ENCODE results near the gene CXCL10. TPM values are rescaled to one million over a fixed set of nuclear protein-coding genes. Genes with fewer than 3 reads are reported as not detected.

Gene CXCL10
- total RNA-seq, 4 donors from 2014 or later: 3.0 TPM; not detected in 3

GRCh38 chr4:76029300-76029699 lies 6.0 kb upstream of the CXCL10 start:
- Histone ChIP-seq H3K4me1 (peaks cover 0 to 11% (median 4%) of the 10 kb centered on the region in 4 donors), H3K9me3 (no peaks in the 10 kb centered on the region), H3K27ac (no peak overlapping the region), H3K36me3 (no peaks in the 10 kb centered on the region), H3K27me3 (no peaks in the 10 kb centered on the region), H3K4me3 (no peak overlapping the region)
- no peak for DNase-seq
- intact Hi-C loops (cut with DNase I; ENCODE audit: low total_unique reads) (no loop called here), in situ Hi-C loops (cut with MboI; ENCODE audit: low pct_ligation_motif_present in 1 of 4, low pct_unique_long_range_greater_than_20kb in 1 of 4, low sequenced_read_pairs in 3 of 4) (no loop called here)
- WGBS, 2 donors (ENCODE audit: low coverage in 1 of 2): 70 to 76% methylated on average over 2 of the region's 2 CpGs
- TF ChIP-seq EP300 (IDR thresholded peaks at IDR 0.05; ENCODE audit: low read depth) (no peak), POLR2A (IDR thresholded peaks at IDR 0.05) (no peak), CTCF (IDR thresholded peaks at IDR 0.05) (no peak), POLR2AphosphoS5 (IDR thresholded peaks at IDR 0.05) (no peak)

- H3K36me3 ChIP-seq: no peaks in the 10 kb centered on the region
- peak overlapping the region in 1 of 4 donors; percentile 13 for H3K27ac ChIP-seq
- WGBS, 2 donors (ENCODE audit: low coverage in 1 of 2): 4 to 12% methylated on average over 3 to 6 of the region's 6 CpGs
- peaks cover 0 to 16% (median 4%) of the 10 kb centered on the region in 4 donors for H3K4me1 ChIP-seq
- no peak for TF ChIP-seq POLR2AphosphoS5 (IDR thresholded peaks at IDR 0.05)
- TF ChIP-seq EP300 (IDR thresholded peaks at IDR 0.05; ENCODE audit: low read depth): no peak
- no peak for TF ChIP-seq POLR2A (IDR thresholded peaks at IDR 0.05)
- no peak for TF ChIP-seq CTCF (IDR thresholded peaks at IDR 0.05)
- intact Hi-C loops (cut with DNase I; ENCODE audit: low total_unique reads) (no loop called here), in situ Hi-C loops (cut with MboI; ENCODE audit: low pct_ligation_motif_present in 1 of 4, low pct_unique_long_range_greater_than_20kb in 1 of 4, low sequenced_read_pairs in 3 of 4) (no loop called here)
- no peaks in the 10 kb centered on the region for H3K9me3 ChIP-seq
- no peak for DNase-seq
- H3K4me3 ChIP-seq: peak overlapping the region in 2 of 4 donors; percentile 9 to 27
- no peaks in the 10 kb centered on the region for H3K27me3 ChIP-seq
Measured at GRCh38 chr4:76028350-76028765, 5.1 kb upstream of the CXCL10 start.

GRCh38 chr4:76024065-76024464 lies 768 bp upstream of the CXCL10 start:
- no peaks in the 10 kb centered on the region for H3K9me3 ChIP-seq

GRCh38 chr4:76022677-76023076 lies 620 bp downstream of the CXCL10 start:
- H3K36me3 ChIP-seq: no peaks in the 10 kb centered on the region
- in situ Hi-C loops (cut with MboI; ENCODE audit: low pct_ligation_motif_present in 1 of 4, low pct_unique_long_range_greater_than_20kb in 1 of 4, low sequenced_read_pairs in 3 of 4): no loop called here
- peaks cover 0 to 7% (median 0%) of the 10 kb centered on the region in 4 donors for H3K4me1 ChIP-seq
- no peak overlapping the region for H3K27ac ChIP-seq
- no peak overlapping the region for H3K4me3 ChIP-seq
- no peak for DNase-seq
- TF ChIP-seq POLR2A (IDR thresholded peaks at IDR 0.05) (no peak), POLR2AphosphoS5 (IDR thresholded peaks at IDR 0.05) (no peak), CTCF (IDR thresholded peaks at IDR 0.05) (no peak), EP300 (IDR thresholded peaks at IDR 0.05; ENCODE audit: low read depth) (no peak)
- intact Hi-C loops (cut with DNase I; ENCODE audit: low total_unique reads): no loop called here
- 80 to 84% methylated on average over 2 of the region's 2 CpGs for WGBS, 2 donors (ENCODE audit: low coverage in 1 of 2)
- no peaks in the 10 kb centered on the region for H3K27me3 ChIP-seq
- H3K9me3 ChIP-seq: no peaks in the 10 kb centered on the region

More at GRCh38 chr4:76024065-76024464, 768 bp upstream of the CXCL10 start:
- DNase-seq: no peak
- 70 to 82% methylated on average over 4 of the region's 4 CpGs for WGBS, 2 donors (ENCODE audit: low coverage in 1 of 2)
- Histone ChIP-seq H3K4me1 (peaks cover 0 to 18% (median 4%) of the 10 kb centered on the region in 4 donors), H3K27ac (no peak overlapping the region), H3K27me3 (no peaks in the 10 kb centered on the region), H3K36me3 (no peaks in the 10 kb centered on the region), H3K4me3 (no peak overlapping the region)
- intact Hi-C loops (cut with DNase I; ENCODE audit: low total_unique reads) (no loop called here), in situ Hi-C loops (cut with MboI; ENCODE audit: low pct_ligation_motif_present in 1 of 4, low pct_unique_long_range_greater_than_20kb in 1 of 4, low sequenced_read_pairs in 3 of 4) (no loop called here)
- TF ChIP-seq EP300 (IDR thresholded peaks at IDR 0.05; ENCODE audit: low read depth) (no peak), CTCF (IDR thresholded peaks at IDR 0.05) (no peak), POLR2A (IDR thresholded peaks at IDR 0.05) (no peak), POLR2AphosphoS5 (IDR thresholded peaks at IDR 0.05) (no peak)

Measured in transverse colon (tissue), 4 donors.